ENCODE data around the gene MARF1. TPM values are rescaled to one million over a fixed set of nuclear protein-coding genes. Genes with fewer than 3 reads are reported as not detected.

The MARF1 gene, protein sequence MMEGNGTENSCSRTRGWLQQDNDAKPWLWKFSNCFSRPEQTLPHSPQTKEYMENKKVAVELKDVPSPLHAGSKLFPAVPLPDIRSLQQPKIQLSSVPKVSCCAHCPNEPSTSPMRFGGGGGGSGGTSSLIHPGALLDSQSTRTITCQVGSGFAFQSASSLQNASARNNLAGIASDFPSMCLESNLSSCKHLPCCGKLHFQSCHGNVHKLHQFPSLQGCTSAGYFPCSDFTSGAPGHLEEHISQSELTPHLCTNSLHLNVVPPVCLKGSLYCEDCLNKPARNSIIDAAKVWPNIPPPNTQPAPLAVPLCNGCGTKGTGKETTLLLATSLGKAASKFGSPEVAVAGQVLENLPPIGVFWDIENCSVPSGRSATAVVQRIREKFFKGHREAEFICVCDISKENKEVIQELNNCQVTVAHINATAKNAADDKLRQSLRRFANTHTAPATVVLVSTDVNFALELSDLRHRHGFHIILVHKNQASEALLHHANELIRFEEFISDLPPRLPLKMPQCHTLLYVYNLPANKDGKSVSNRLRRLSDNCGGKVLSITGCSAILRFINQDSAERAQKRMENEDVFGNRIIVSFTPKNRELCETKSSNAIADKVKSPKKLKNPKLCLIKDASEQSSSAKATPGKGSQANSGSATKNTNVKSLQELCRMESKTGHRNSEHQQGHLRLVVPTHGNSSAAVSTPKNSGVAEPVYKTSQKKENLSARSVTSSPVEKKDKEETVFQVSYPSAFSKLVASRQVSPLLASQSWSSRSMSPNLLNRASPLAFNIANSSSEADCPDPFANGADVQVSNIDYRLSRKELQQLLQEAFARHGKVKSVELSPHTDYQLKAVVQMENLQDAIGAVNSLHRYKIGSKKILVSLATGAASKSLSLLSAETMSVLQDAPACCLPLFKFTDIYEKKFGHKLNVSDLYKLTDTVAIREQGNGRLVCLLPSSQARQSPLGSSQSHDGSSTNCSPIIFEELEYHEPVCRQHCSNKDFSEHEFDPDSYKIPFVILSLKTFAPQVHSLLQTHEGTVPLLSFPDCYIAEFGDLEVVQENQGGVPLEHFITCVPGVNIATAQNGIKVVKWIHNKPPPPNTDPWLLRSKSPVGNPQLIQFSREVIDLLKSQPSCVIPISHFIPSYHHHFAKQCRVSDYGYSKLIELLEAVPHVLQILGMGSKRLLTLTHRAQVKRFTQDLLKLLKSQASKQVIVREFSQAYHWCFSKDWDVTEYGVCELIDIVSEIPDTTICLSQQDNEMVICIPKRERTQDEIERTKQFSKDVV (N-terminal part only)
- 8.0 and 8.8 TPM in 2 replicates for total RNA-seq (ENCODE audit: low replicate concordance)

GRCh38 chr16:15643048-15643945, at the start of gene MARF1:
TSS of gene MARF1 (minus strand) at chr16:15643154. CDS start at chr16:15639233, 3,921 bp downstream.

DNA sequence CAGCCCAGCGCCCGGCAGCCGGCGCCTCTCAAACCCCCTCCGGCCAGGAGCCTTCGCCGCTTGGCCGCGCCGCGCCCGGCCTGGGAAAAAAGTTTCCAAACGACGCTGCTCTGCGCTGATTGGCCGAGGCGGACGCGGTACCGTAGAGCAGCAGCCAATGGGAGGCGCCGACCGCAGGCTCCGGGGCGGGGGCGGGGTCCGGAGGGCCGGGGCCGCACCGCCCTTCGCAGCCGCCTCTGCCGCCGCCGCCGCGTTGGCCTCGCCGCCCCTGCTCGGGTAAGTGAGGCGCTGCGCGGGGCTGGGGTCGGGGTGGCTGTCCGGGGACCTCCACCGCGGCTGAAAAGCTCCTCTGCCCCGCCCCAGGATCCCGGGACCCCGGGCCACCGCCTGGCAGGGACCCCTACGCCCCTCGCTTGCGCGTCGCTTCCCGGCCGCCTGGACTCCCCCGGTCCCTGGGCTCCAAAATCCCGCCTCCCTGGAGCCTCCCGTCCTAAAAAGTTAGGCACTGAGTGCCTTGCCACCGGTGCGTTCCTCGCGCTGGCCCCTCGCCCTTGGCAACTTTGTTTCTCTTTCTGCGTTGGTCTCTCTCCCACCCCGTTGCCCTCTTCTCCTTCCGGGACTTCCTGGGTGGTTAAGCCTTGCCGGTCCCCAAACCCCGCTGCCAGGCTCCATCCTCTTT, 7.2 kb upstream of the MARF1 start, which contains the start of gene NDE1:
NDE1 (plus strand) TSS at position 227 of the 679 bp plus-strand sequence. CDS start 14,534 bp downstream, outside the sequence.

Other genes starting within 250 kb of the MARF1 start
- 0.15 and 0.35 TPM in 2 replicates for gene MPV17L, start 247.4 kb downstream of the MARF1 start, total RNA-seq (ENCODE audit: low replicate concordance)
- 20.1 and 64.9 TPM in 2 replicates for gene BMERB1, start 208.6 kb downstream of the MARF1 start, total RNA-seq (ENCODE audit: low replicate concordance)
- gene NDE1, start 7.1 kb upstream of the MARF1 start, total RNA-seq (ENCODE audit: low replicate concordance), result 5.1 and 30.0 TPM in 2 replicates
- gene MYH11, start 213.9 kb upstream of the MARF1 start, total RNA-seq (ENCODE audit: low replicate concordance), result under 0.01 and 0.94 TPM in 2 replicates
- 19.1 and 20.7 TPM in 2 replicates for gene CEP20, start 245.4 kb upstream of the MARF1 start, total RNA-seq (ENCODE audit: low replicate concordance)